Osteoblast (primary cell): ENCODE results near the gene TSR3. TPM values are rescaled to one million over a fixed set of nuclear protein-coding genes. Genes with fewer than 3 reads are reported as not detected.

ENCODE experiments used
- DNase-seq: peaks from one replicate; pipeline ENCODE4 v3.0.0; 2011; ENCODE audit warnings: low spot score, mixed read lengths; ENCODE audit not compliant: insufficient read length; ENCODE audit errors: missing footprints
- H2AFZ ChIP-seq: 2 replicates; pipeline ENCODE4 v1.6.0; 2011; ENCODE audit warnings: mild to moderate bottlenecking, low read length
- H3K27ac ChIP-seq: 2 replicates; pipeline ENCODE4 v1.5.1; 2011; ENCODE audit warnings: mild to moderate bottlenecking, low read depth, low read length, moderate library complexity
- H3K27me3 ChIP-seq: 2 replicates; pipeline ENCODE4 v1.6.0; 2012; ENCODE audit warnings: mild to moderate bottlenecking, control low read depth, inconsistent platforms, low read length, moderate library complexity; ENCODE audit not compliant: insufficient read depth
- H3K36me3 ChIP-seq: 2 replicates; pipeline ENCODE4 v1.5.1; 2011; ENCODE audit warnings: mild to moderate bottlenecking, low read length, control low read depth, moderate library complexity; ENCODE audit not compliant: insufficient read depth
- H3K4me1 ChIP-seq: 2 replicates; pipeline ENCODE4 v1.5.1; 2011; ENCODE audit warnings: mild to moderate bottlenecking, low read length, control low read depth, moderate library complexity; ENCODE audit not compliant: insufficient read depth
- H3K4me2 ChIP-seq: 2 replicates; pipeline ENCODE4 v1.6.0; 2011; ENCODE audit warnings: mild to moderate bottlenecking, low read length; ENCODE audit not compliant: insufficient read depth
- H3K4me3 ChIP-seq: fragments of 200-600 bp; sonication (generic); 3 replicates; pipeline ENCODE4 v1.5.1; 2012; ENCODE audit warnings: mild to moderate bottlenecking, low read length, inconsistent platforms; ENCODE audit not compliant: insufficient read depth
- H3K79me2 ChIP-seq: 2 replicates; pipeline ENCODE4 v1.6.0; 2012; ENCODE audit warnings: mild to moderate bottlenecking, low read length, control low read depth, inconsistent platforms; ENCODE audit not compliant: insufficient read depth
- H3K9me3 ChIP-seq: 2 replicates; pipeline ENCODE4 v1.5.1; 2011; ENCODE audit warnings: low read depth, low read length, control low read depth
- H4K20me1 ChIP-seq: 2 replicates; pipeline ENCODE4 v1.6.0; 2012; ENCODE audit warnings: mild to moderate bottlenecking, low read length, control low read depth; ENCODE audit not compliant: insufficient read depth
- total RNA-seq: library from RNA; depleted of rRNA; stranded (reverse); fragments of >200 nt; gene quantifications from 2 replicates; pipeline ENCODE4 v1.2.3, GENCODE V29; 2012
- TF ChIP-seq, protein P1 (sequence below): IDR thresholded peaks from 2 replicates; pipeline ENCODE4 v1.5.1; 2011; ENCODE audit warnings: mild to moderate bottlenecking, low read depth, low read length, moderate library complexity; ENCODE audit errors: extremely low read depth

Gene TSR3
- total RNA-seq, 1 donor: 53.6 TPM

DNA sequence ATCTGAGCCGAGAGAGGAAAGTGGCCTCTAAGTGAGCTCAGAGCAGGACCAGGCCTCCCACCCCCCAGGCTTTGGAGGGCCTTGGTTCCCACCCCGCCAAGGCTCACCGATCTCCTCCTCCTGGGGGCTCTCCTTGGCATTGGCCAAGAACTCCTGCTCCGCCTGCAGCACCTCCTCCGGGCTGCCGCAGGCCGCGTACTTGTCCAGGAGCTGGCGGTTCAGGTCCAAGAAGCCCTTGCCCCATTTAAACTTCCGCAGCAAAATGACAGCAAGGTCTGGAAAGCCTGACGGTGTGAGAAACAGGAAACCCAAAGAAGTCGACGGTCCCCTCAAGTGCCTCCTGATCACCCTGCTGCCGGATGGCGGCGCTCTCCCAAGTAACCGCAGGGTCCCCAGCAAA is 1.7 kb downstream of the TSR3 start:
- H2AFZ ChIP-seq: no peak overlapping the region
- TF ChIP-seq, protein P1, sequence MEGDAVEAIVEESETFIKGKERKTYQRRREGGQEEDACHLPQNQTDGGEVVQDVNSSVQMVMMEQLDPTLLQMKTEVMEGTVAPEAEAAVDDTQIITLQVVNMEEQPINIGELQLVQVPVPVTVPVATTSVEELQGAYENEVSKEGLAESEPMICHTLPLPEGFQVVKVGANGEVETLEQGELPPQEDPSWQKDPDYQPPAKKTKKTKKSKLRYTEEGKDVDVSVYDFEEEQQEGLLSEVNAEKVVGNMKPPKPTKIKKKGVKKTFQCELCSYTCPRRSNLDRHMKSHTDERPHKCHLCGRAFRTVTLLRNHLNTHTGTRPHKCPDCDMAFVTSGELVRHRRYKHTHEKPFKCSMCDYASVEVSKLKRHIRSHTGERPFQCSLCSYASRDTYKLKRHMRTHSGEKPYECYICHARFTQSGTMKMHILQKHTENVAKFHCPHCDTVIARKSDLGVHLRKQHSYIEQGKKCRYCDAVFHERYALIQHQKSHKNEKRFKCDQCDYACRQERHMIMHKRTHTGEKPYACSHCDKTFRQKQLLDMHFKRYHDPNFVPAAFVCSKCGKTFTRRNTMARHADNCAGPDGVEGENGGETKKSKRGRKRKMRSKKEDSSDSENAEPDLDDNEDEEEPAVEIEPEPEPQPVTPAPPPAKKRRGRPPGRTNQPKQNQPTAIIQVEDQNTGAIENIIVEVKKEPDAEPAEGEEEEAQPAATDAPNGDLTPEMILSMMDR: no peak
- H3K79me2 ChIP-seq: peaks cover 51% of the 10 kb centered on the region

GRCh38 chr16:1349351-1349750 is 2.3 kb downstream of the TSR3 start:
- DNase-seq: no peak
- peaks cover 15% of the 10 kb centered on the region for H3K4me1 ChIP-seq
- H2AFZ ChIP-seq: no peak overlapping the region
- H3K79me2 ChIP-seq: peaks cover 45% of the 10 kb centered on the region
- no peak overlapping the region for H3K4me3 ChIP-seq
- TF ChIP-seq, protein P1: no peak
- H3K27me3 ChIP-seq: no peaks in the 10 kb centered on the region
- no peaks in the 10 kb centered on the region for H3K9me3 ChIP-seq
- H4K20me1 ChIP-seq: peaks cover 11% of the 10 kb centered on the region
- no peak overlapping the region for H3K27ac ChIP-seq
- H3K36me3 ChIP-seq: peaks cover 20% of the 10 kb centered on the region
- no peak overlapping the region for H3K4me2 ChIP-seq

More for the DNA sequence above, 1.7 kb downstream of the TSR3 start:
- no peak for DNase-seq
- Histone ChIP-seq H3K9me3 (no peaks in the 10 kb centered on the region), H3K4me2 (no peak overlapping the region), H3K4me1 (peaks cover 15% of the 10 kb centered on the region), H3K4me3 (no peak overlapping the region), H3K27ac (no peak overlapping the region), H4K20me1 (peaks cover 11% of the 10 kb centered on the region), H3K36me3 (peaks cover 20% of the 10 kb centered on the region), H3K27me3 (no peaks in the 10 kb centered on the region)

DNA sequence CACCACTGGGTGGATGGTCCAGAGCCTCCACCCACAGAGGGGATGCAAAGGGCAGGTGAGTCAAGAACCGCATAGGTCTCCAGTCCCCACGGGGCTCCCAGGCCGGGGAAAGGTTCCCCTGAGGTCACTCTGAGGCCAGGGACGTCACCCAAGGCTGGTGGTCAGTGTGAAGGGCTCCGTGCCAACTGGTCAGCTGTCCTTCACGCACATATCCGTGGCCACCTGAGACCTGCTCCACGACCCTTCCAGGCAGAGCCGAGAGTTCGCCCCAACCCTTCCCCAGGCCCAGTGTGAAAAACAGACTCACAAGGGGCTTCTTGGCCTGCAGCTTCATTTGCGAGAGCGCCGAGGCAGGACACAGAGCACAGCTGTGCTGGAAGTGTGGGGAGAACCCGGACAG is 2.8 kb downstream of the TSR3 start:
- Histone ChIP-seq H3K27me3 (no peaks in the 10 kb centered on the region), H3K4me2 (no peak overlapping the region), H4K20me1 (peaks cover 11% of the 10 kb centered on the region), H2AFZ (no peak overlapping the region), H3K79me2 (peaks cover 41% of the 10 kb centered on the region), H3K36me3 (peaks cover 20% of the 10 kb centered on the region), H3K4me1 (peaks cover 15% of the 10 kb centered on the region), H3K4me3 (no peak overlapping the region), H3K9me3 (no peaks in the 10 kb centered on the region), H3K27ac (no peak overlapping the region)
- TF ChIP-seq, protein P1: no peak
- no peak for DNase-seq

DNA sequence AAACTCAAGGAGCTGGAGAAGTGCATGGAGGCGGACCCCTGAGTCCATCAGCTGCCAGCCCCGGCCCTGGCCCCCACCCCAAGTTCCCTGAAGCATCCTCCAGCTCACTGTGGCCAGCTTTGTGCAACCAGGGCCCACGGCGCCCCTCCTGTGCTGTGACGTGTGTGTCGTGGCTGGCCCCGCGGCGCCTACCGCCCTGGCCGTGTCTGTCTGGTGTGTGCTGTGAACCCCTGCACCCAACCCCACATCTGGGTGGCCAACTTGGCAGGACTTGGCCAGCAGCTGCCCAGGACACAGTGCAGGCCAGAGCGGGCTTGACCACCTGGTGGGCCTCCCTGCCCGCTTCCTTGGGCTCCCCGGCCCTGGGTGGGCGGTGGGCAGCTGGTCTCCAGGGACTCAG is 3.2 kb downstream of the TSR3 start:
- Histone ChIP-seq H2AFZ (no peak overlapping the region), H3K27ac (no peak overlapping the region), H3K4me2 (no peak overlapping the region), H3K27me3 (no peaks in the 10 kb centered on the region), H3K4me3 (no peak overlapping the region), H3K36me3 (peaks cover 20% of the 10 kb centered on the region), H3K79me2 (peaks cover 36% of the 10 kb centered on the region), H3K4me1 (peaks cover 15% of the 10 kb centered on the region), H4K20me1 (peaks cover 11% of the 10 kb centered on the region), H3K9me3 (no peaks in the 10 kb centered on the region)
- TF ChIP-seq, protein P1: no peak
- no peak for DNase-seq
